GM12878 (cell line): Measurements from ENCODE around the gene OR51I2. TPM values are rescaled to one million over a fixed set of nuclear protein-coding genes. Genes with fewer than 3 reads are reported as not detected.

Experiments
- ATAC-seq: fragments of 200-7000 bp; cut with Tn5 transposase; 3 replicates; pipeline ENCODE4 v1.9.1; 2020; ENCODE audit warnings: mild to moderate bottlenecking, moderate library complexity
- BruUV-seq: library from RNA; stranded (reverse); fragments of 400-500 nt; replicated peaks from 2 replicates; lab custom pipeline; 2021; lab: Mats Ljungman, UMichigan
- CTCF ChIA-PET: fragments of 300-600 bp; sonication (Branson Sonifier 250); formaldehyde crosslinking; extraction: SDS; loops from one replicate; lab custom pipeline; 2021; ENCODE audit warnings: inconsistent platforms; lab: Yijun Ruan, JAX
- POLR2A ChIA-PET: fragments of 350-600 bp; formaldehyde crosslinking; extraction: SDS; loops from one replicate; lab custom pipeline; 2021; ENCODE audit warnings: inconsistent platforms; lab: Charles Lee
- RAD21 ChIA-PET: fragments of 300-600 bp; sonication (Branson Sonifier 250); formaldehyde crosslinking; loops from one replicate; lab custom pipeline; 2023; ENCODE audit warnings: antibody characterized with exemption; ENCODE audit not compliant: unreplicated experiment; lab: Charles Lee
- SMC1A ChIA-PET: fragments of 300-600 bp; sonication (Branson Sonifier 250); formaldehyde crosslinking; loops from one replicate; lab custom pipeline; 2023; ENCODE audit not compliant: unreplicated experiment, uncharacterized antibody; lab: Charles Lee
- DNase-seq: peaks from one replicate; pipeline ENCODE4 v3.0.0-alpha.2; 2011; ENCODE audit warnings: low read depth, low spot score
- FAIRE-seq: peaks from 3 replicates; lab custom pipeline; 2011; peaks lifted over from hg19 to GRCh38; lab: Jason Lieb, UNC
- H2AFZ ChIP-seq: 2 replicates; pipeline ENCODE4 v1.6.0; 2011; ENCODE audit warnings: low read depth, low read length, control low read depth; ENCODE audit not compliant: control insufficient read depth
- H3K27ac ChIP-seq: 2 replicates; pipeline ENCODE4 v1.5.1; 2011; ENCODE audit warnings: control low read depth; ENCODE audit not compliant: control insufficient read depth, insufficient read depth
- H3K27me3 ChIP-seq, 2 experiments: replicated peaks in 1 of 2; 2 replicates each; pipeline versions ENCODE4 v1.6.0 to v1.6.1; 2011; ENCODE audit warnings: low read length in 1 of 2; ENCODE audit not compliant: control insufficient read depth in 2 of 2, insufficient read depth in 2 of 2
- H3K36me3 ChIP-seq, 2 experiments: 2 replicates each; pipeline ENCODE4 v1.5.1; 2011; ENCODE audit warnings: low read length in 1 of 2; ENCODE audit not compliant: control insufficient read depth in 2 of 2, insufficient read depth in 2 of 2
- H3K4me1 ChIP-seq: 2 replicates; pipeline ENCODE4 v1.6.1; 2011; ENCODE audit warnings: mild to moderate bottlenecking, low read length, moderate library complexity, mixed read lengths; ENCODE audit not compliant: control insufficient read depth, insufficient read depth
- H3K4me2 ChIP-seq: 2 replicates; pipeline ENCODE4 v1.6.0; 2011; ENCODE audit warnings: control low read depth; ENCODE audit not compliant: control insufficient read depth, insufficient read depth
- H3K4me3 ChIP-seq: fragments of 200-600 bp; sonication (generic); 2 replicates; pipeline ENCODE4 v1.5.1; 2016
- H3K79me2 ChIP-seq: 2 replicates; pipeline ENCODE4 v1.6.0; 2011; ENCODE audit warnings: low read length; ENCODE audit not compliant: control insufficient read depth, insufficient read depth
- H3K9ac ChIP-seq: 2 replicates; pipeline ENCODE4 v1.8.0; 2011; ENCODE audit warnings: low read length, control low read depth, mixed read lengths; ENCODE audit not compliant: control insufficient read depth, insufficient read depth
- H3K9me3 ChIP-seq: replicated peaks from 3 replicates; pipeline ENCODE4 v1.5.1; 2011; ENCODE audit warnings: mild to moderate bottlenecking, low read length; ENCODE audit not compliant: control insufficient read depth, insufficient read depth
- H4K20me1 ChIP-seq: 2 replicates; pipeline ENCODE4 v1.6.0; 2011; ENCODE audit not compliant: control insufficient read depth, insufficient read depth
- BMI1 ChIP-seq: fragments of 450-650 bp; IDR thresholded peaks from 2 replicates; pipeline ENCODE4 v1.6.1; 2016; ENCODE audit warnings: mild to moderate bottlenecking, moderate library complexity, borderline replicate concordance
- CHD2 ChIP-seq: IDR thresholded peaks from 2 replicates; pipeline ENCODE4 v1.6.1; 2011; ENCODE audit warnings: low read depth, low read length, improper control_type of control experiment, borderline replicate concordance
- ETV6 ChIP-seq, 2 experiments: fragments of 450-650 bp in 1 of 2; IDR thresholded peaks in 1 of 2; conservative IDR thresholded peaks in 1 of 2; 2 replicates each; pipeline ENCODE4 v1.6.1; 2014; ENCODE audit warnings: antibody characterized with exemption in 1 of 2, borderline replicate concordance in 1 of 2, low read depth in 1 of 2, mild to moderate bottlenecking in 1 of 2, moderate library complexity in 1 of 2
- IKZF2 ChIP-seq, 2 experiments: fragments of 450-650 bp; IDR thresholded peaks; 2 replicates each; pipeline ENCODE4 v1.6.1; 2017; ENCODE audit warnings: mild to moderate bottlenecking in 2 of 2, moderate library complexity in 2 of 2
- MXI1 ChIP-seq: fragments of 150-350 bp; IDR thresholded peaks from 2 replicates; pipeline ENCODE4 v1.6.1; 2011; ENCODE audit warnings: low read depth, mild to moderate bottlenecking, inconsistent platforms, low read length, improper control_type of control experiment
- NR2F1 ChIP-seq: fragments of 450-650 bp; conservative IDR thresholded peaks from 2 replicates; pipeline ENCODE4 v1.6.1; 2017; ENCODE audit warnings: mild to moderate bottlenecking
- PAX5 ChIP-seq: IDR thresholded peaks from 2 replicates; pipeline ENCODE4 v1.6.1; 2011; ENCODE audit warnings: low read depth, low read length, borderline replicate concordance
- PAX8 ChIP-seq: fragments of 450-650 bp; IDR thresholded peaks from 2 replicates; pipeline ENCODE4 v1.6.1; 2017; ENCODE audit warnings: mild to moderate bottlenecking, moderate library complexity
- POLR2AphosphoS2 ChIP-seq: IDR thresholded peaks from 2 replicates; pipeline ENCODE4 v1.6.1; 2011; ENCODE audit warnings: low read depth, mild to moderate bottlenecking, low read length, improper control_type of control experiment, moderate library complexity
- RB1 ChIP-seq: fragments of 450-650 bp; formaldehyde crosslinking; IDR thresholded peaks from 2 replicates; pipeline ENCODE4 v1.6.1; 2017; ENCODE audit warnings: mild to moderate bottlenecking, borderline replicate concordance
- SUZ12 ChIP-seq: fragments of 200-600 bp; sonication (generic); IDR thresholded peaks from one replicate; pipeline ENCODE4 v1.6.1; 2018; ENCODE audit warnings: antibody characterized with exemption, mild to moderate bottlenecking; ENCODE audit not compliant: unreplicated experiment
- in situ Hi-C: fragments of 300-500 bp; cut with MboI; formaldehyde crosslinking; loops from 9 replicates; pipeline ENCODE4 v1.14.3; 2018; ENCODE audit warnings: mixed read lengths
- intact Hi-C: fragments of 100-400 bp; cut with micrococcal nuclease; formaldehyde crosslinking; loops from one replicate; pipeline ENCODE4 v1.14.2; 2022; ENCODE audit not compliant: unreplicated experiment
- polyA plus RNA-seq, 11 experiments: library from polyadenylated mRNA; depleted of rRNA in 4 of 11; unstranded in 6 of 11; stranded (reverse) in 5 of 11; fragments of >200 nt; fragmentation: Nextera tagmentation in 4 of 11; fragmentation: Illumina TruSeq in 1 of 11; extraction: Ambion mirVana in 4 of 11; extraction: Trizol in 1 of 11; gene quantifications; 1 replicate in 1 of 11; 2 replicates in 10 of 11; pipeline versions ENCODE4 v1.2.1 to v1.2.3, GENCODE V29; 2011 to 2016; ENCODE audit warnings: inconsistent platforms in 2 of 11, missing spikeins in 2 of 11, low read depth in 1 of 11
- total RNA-seq, 4 experiments: library from RNA; depleted of rRNA in 3 of 4; stranded (reverse); fragments of >200 nt in 3 of 4; fragmentation: Illumina TruSeq in 1 of 4; extraction: Trizol in 1 of 4; gene quantifications; 2 replicates each; pipeline versions ENCODE4 v1.2.1 to v1.2.3, GENCODE V29; 2013 to 2021
- TF ChIP-seq, protein P1 (sequence below): fragments of 450-650 bp; IDR thresholded peaks from 2 replicates; pipeline ENCODE4 v1.6.1; 2016; ENCODE audit warnings: mild to moderate bottlenecking, moderate library complexity, borderline replicate concordance
- TF ChIP-seq, protein P2 (sequence below): fragments of 450-650 bp; IDR thresholded peaks from 2 replicates; pipeline ENCODE4 v1.6.1; 2017; ENCODE audit warnings: low read depth, mild to moderate bottlenecking, moderate library complexity
- TF ChIP-seq, protein P3 (sequence below): IDR thresholded peaks from 2 replicates; pipeline ENCODE4 v1.6.1; 2011; ENCODE audit warnings: mild to moderate bottlenecking, low read depth, low read length, moderate library complexity; ENCODE audit not compliant: insufficient replicate concordance

OR51I2 gene
- total and polyA plus RNA-seq, 10 of the 15 experiments (the other 5 are each of a cell fraction or from before 2014, with no cell fraction given): not detected

DNA sequence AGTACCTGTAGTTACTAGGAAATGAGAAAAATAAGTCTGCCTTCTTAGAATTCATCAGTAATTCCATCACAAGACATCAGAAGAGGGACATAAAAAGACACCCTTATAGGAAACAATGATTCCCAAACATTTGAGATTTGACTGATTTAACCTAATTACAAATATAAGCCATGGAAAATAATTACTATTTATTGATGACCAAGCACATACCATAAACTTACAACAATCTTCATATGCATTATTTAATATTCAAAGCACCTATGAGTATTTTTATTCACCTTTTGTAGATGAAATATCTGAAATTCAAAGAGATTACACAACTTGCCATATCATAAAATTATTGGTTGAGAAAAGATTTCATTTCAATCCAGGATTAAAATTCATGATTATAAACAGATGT is 24.8 kb downstream of the OR51I2 start:
- no peaks in the 10 kb centered on the region for H3K36me3 ChIP-seq
- POLR2A ChIA-PET: no interaction called here
- H3K4me1 ChIP-seq: no peaks in the 10 kb centered on the region
- H3K4me2 ChIP-seq: no peak overlapping the region
- H2AFZ ChIP-seq: no peak overlapping the region
- no TSS peak for BruUV-seq
- no peak for FAIRE-seq
- CTCF ChIA-PET: no interaction called here
- RAD21 ChIA-PET: no interaction called here
- SMC1A ChIA-PET: no interaction called here
- ATAC-seq: no peak
- no peak overlapping the region for H3K4me3 ChIP-seq
- no peaks in the 10 kb centered on the region for H4K20me1 ChIP-seq
- no peak for TF ChIP-seq CHD2
- no peak for TF ChIP-seq PAX5
- no peak for TF ChIP-seq POLR2AphosphoS2
- TF ChIP-seq, protein P1, sequence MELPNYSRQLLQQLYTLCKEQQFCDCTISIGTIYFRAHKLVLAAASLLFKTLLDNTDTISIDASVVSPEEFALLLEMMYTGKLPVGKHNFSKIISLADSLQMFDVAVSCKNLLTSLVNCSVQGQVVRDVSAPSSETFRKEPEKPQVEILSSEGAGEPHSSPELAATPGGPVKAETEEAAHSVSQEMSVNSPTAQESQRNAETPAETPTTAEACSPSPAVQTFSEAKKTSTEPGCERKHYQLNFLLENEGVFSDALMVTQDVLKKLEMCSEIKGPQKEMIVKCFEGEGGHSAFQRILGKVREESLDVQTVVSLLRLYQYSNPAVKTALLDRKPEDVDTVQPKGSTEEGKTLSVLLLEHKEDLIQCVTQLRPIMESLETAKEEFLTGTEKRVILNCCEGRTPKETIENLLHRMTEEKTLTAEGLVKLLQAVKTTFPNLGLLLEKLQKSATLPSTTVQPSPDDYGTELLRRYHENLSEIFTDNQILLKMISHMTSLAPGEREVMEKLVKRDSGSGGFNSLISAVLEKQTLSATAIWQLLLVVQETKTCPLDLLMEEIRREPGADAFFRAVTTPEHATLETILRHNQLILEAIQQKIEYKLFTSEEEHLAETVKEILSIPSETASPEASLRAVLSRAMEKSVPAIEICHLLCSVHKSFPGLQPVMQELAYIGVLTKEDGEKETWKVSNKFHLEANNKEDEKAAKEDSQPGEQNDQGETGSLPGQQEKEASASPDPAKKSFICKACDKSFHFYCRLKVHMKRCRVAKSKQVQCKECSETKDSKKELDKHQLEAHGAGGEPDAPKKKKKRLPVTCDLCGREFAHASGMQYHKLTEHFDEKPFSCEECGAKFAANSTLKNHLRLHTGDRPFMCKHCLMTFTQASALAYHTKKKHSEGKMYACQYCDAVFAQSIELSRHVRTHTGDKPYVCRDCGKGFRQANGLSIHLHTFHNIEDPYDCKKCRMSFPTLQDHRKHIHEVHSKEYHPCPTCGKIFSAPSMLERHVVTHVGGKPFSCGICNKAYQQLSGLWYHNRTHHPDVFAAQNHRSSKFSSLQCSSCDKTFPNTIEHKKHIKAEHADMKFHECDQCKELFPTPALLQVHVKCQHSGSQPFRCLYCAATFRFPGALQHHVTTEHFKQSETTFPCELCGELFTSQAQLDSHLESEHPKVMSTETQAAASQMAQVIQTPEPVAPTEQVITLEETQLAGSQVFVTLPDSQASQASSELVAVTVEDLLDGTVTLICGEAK: no peak
- TF ChIP-seq IKZF2 (IDR thresholded peaks at IDR 0.05): no peak
- TF ChIP-seq, protein P2, sequence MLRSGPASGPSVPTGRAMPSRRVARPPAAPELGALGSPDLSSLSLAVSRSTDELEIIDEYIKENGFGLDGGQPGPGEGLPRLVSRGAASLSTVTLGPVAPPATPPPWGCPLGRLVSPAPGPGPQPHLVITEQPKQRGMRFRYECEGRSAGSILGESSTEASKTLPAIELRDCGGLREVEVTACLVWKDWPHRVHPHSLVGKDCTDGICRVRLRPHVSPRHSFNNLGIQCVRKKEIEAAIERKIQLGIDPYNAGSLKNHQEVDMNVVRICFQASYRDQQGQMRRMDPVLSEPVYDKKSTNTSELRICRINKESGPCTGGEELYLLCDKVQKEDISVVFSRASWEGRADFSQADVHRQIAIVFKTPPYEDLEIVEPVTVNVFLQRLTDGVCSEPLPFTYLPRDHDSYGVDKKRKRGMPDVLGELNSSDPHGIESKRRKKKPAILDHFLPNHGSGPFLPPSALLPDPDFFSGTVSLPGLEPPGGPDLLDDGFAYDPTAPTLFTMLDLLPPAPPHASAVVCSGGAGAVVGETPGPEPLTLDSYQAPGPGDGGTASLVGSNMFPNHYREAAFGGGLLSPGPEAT: no peak
- no peak for TF ChIP-seq RB1
- no peak for TF ChIP-seq ETV6 (conservative IDR thresholded peaks at IDR 0.05 in 1 of 2, IDR thresholded peaks at IDR 0.05 in 1 of 2; ENCODE audit: borderline replicate concordance in 1 of 2, low read depth in 1 of 2)
- TF ChIP-seq NR2F1: no peak
- TF ChIP-seq BMI1: no peak
- no peak for TF ChIP-seq PAX8
- no peak for TF ChIP-seq SUZ12
- TF ChIP-seq, protein P3, sequence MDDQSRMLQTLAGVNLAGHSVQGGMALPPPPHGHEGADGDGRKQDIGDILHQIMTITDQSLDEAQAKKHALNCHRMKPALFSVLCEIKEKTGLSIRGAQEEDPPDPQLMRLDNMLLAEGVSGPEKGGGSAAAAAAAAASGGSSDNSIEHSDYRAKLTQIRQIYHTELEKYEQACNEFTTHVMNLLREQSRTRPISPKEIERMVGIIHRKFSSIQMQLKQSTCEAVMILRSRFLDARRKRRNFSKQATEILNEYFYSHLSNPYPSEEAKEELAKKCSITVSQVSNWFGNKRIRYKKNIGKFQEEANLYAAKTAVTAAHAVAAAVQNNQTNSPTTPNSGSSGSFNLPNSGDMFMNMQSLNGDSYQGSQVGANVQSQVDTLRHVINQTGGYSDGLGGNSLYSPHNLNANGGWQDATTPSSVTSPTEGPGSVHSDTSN: no peak
- no peak for TF ChIP-seq MXI1
- TF ChIP-seq, all 136 proteins: peak for 0
- intact Hi-C loops: loop anchor here (5.0 kb wide), 1 partner anchor 418 kb away; the partner anchor contains the start of gene OR52E5
- Histone ChIP-seq H3K79me2 (no peaks in the 10 kb centered on the region), H3K9ac (no peak overlapping the region), H3K9me3 (no peaks in the 10 kb centered on the region), H3K27me3 (no peaks in the 10 kb centered on the region; a peak in 1 of 4 replicates), H3K27ac (no peak overlapping the region)
- DNase-seq: no peak
- in situ Hi-C loops: loop anchor here (5.0 kb wide), 1 partner anchor 333 kb away; the partner anchor contains the start of gene OR52N2
